SK-N-MC (cell line): ENCODE data around the gene MT1HL1.

Experiments used
- EZH2 ChIP-seq: fragments of 200-600 bp; sonication (generic); IDR thresholded peaks from one replicate; pipeline ENCODE4 v1.6.1; 2017; ENCODE audit warnings: antibody characterized with exemption
- FOXP2 ChIP-seq: optimal IDR thresholded peaks from 2 replicates; pipeline ENCODE3; 2011; ENCODE audit warnings: mild to moderate bottlenecking, moderate library complexity; ENCODE audit not compliant: insufficient read depth; ENCODE audit errors: extremely low read length, control extremely low read depth
- POLR2AphosphoS5 ChIP-seq: IDR thresholded peaks from 2 replicates; pipeline ENCODE4 v1.6.1; 2012; ENCODE audit warnings: mild to moderate bottlenecking, low read depth, low read length, borderline replicate concordance

DNA sequence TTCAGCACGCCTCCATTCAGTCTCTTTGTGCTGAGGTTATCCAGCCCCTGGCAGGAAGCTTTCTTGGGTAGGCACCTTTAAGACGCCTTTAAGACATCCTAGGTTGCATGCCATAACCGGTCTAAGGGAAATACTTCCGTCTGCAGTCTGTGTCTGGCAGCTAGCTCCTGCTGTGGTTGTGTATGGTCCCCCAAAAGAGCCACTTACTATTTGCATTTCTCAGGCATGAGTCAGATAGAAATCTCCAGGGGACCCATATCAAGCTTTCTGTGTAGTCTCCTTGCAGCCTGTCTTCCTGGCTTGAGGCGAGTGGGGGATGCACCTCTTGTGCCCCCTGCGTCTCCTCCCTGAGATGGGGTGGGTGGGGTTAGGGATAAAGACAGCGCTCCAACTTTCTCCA is 27.8 kb upstream of the MT1HL1 start:
- no peak for TF ChIP-seq FOXP2
- no peak for TF ChIP-seq POLR2AphosphoS5
- no peak for TF ChIP-seq EZH2
